Astrocyte (in vitro differentiated cells and primary cell): Measurements from ENCODE around the gene PHEX. TPM values are rescaled to one million over a fixed set of nuclear protein-coding genes. Genes with fewer than 3 reads are reported as not detected.

Experiments used
- DNase-seq: peaks from one replicate; pipeline ENCODE4 v3.0.0-alpha.2; 2010; ENCODE audit warnings: low read depth
- FAIRE-seq: peaks from 2 replicates; lab custom pipeline; 2011; peaks lifted over from hg19 to GRCh38; lab: Jason Lieb, UNC
- H2AFZ ChIP-seq: 2 replicates; pipeline ENCODE4 v1.6.0; 2012; ENCODE audit warnings: low read depth, low read length, inconsistent platforms
- H3K27ac ChIP-seq: 2 replicates; pipeline ENCODE4 v1.5.1; 2011; ENCODE audit warnings: low read depth, low read length, inconsistent platforms
- H3K27me3 ChIP-seq: 2 replicates; pipeline ENCODE4 v1.6.0; 2011; ENCODE audit warnings: low read length, inconsistent platforms; ENCODE audit not compliant: insufficient read depth
- H3K36me3 ChIP-seq: 2 replicates; pipeline ENCODE4 v1.5.1; 2011; ENCODE audit warnings: low read length, inconsistent platforms; ENCODE audit not compliant: insufficient read depth
- H3K4me1 ChIP-seq: 2 replicates; pipeline ENCODE4 v1.5.1; 2011; ENCODE audit warnings: low read length, inconsistent platforms; ENCODE audit not compliant: insufficient read depth
- H3K4me2 ChIP-seq: 2 replicates; pipeline ENCODE4 v1.6.0; 2012; ENCODE audit warnings: low read length, inconsistent platforms
- H3K4me3 ChIP-seq: 2 replicates; pipeline ENCODE4 v1.5.1; 2011; ENCODE audit warnings: low read depth, mild to moderate bottlenecking, low read length, inconsistent platforms; ENCODE audit not compliant: insufficient read depth
- H3K79me2 ChIP-seq: 2 replicates; pipeline ENCODE4 v1.6.0; 2012; ENCODE audit warnings: mild to moderate bottlenecking, low read length, inconsistent platforms; ENCODE audit not compliant: insufficient read depth
- H3K9ac ChIP-seq: 2 replicates; pipeline ENCODE4 v1.6.0; 2012; ENCODE audit warnings: mild to moderate bottlenecking, low read length, inconsistent platforms
- H3K9me3 ChIP-seq: 2 replicates; pipeline ENCODE4 v1.5.1; 2012; ENCODE audit warnings: low read depth, mild to moderate bottlenecking, low read length, inconsistent platforms; ENCODE audit not compliant: insufficient read depth
- H4K20me1 ChIP-seq: 2 replicates; pipeline ENCODE4 v1.6.0; 2012; ENCODE audit warnings: low read length, inconsistent platforms; ENCODE audit not compliant: insufficient read depth
- H3K27ac Mint-ChIP-seq: one replicate; pipeline ENCODE4 v1.8.0; 2021; ENCODE audit warnings: mild to moderate bottlenecking, mixed read lengths; ENCODE audit not compliant: unreplicated experiment
- H3K27me3 Mint-ChIP-seq: one replicate; pipeline ENCODE4 v1.8.0; 2021; ENCODE audit warnings: low read depth, mixed read lengths; ENCODE audit not compliant: unreplicated experiment
- H3K36me3 Mint-ChIP-seq: one replicate; pipeline ENCODE4 v1.8.0; 2021; ENCODE audit warnings: low read depth, mixed read lengths; ENCODE audit not compliant: unreplicated experiment
- H3K4me1 Mint-ChIP-seq: one replicate; pipeline ENCODE4 v1.8.0; 2021; ENCODE audit warnings: low read depth, mixed read lengths; ENCODE audit not compliant: unreplicated experiment
- H3K4me3 Mint-ChIP-seq: one replicate; pipeline ENCODE4 v1.8.0; 2021; ENCODE audit warnings: mild to moderate bottlenecking, moderate library complexity, mixed read lengths; ENCODE audit not compliant: unreplicated experiment
- H3K9me3 Mint-ChIP-seq: one replicate; pipeline ENCODE4 v1.8.0; 2021; ENCODE audit warnings: mild to moderate bottlenecking, mixed read lengths; ENCODE audit not compliant: unreplicated experiment
- EZH2 ChIP-seq: IDR thresholded peaks from 2 replicates; pipeline ENCODE4 v1.6.1; 2012; ENCODE audit warnings: mild to moderate bottlenecking, low read length, inconsistent platforms; ENCODE audit not compliant: insufficient read depth
- total RNA-seq: library from RNA; stranded (reverse); gene quantifications from 2 replicates; pipeline ENCODE4 v1.2.1, GENCODE V29; 2021
- TF ChIP-seq, protein P1 (sequence below): IDR thresholded peaks from 2 replicates; pipeline ENCODE4 v1.5.1; 2011; ENCODE audit warnings: low read depth, mild to moderate bottlenecking, inconsistent platforms, low read length, moderate library complexity; ENCODE audit not compliant: insufficient read depth

Gene PHEX
- total RNA-seq, 1 donor from 2014 or later: 0.36 TPM

DNA sequence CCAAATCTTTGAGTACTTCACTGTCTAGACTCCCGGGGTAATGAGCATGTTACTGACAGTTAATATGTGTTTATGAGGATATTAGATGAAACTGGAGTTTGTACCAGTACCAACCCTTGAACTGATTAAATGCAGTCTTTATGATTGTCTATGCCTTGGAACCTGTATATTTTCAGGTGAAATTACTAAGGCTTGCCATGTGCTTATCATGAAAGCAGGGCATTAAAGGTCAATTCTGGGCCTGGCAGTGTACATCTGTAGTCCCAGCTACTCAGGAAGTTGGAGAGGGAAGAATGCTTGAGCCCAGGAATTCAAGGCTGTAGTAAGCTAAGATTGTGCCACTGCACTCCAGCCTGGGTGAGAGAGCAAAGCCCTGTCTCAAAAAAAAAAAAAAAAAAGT lies 27.6 kb downstream of the PHEX start:
- Histone ChIP-seq H3K27ac (no peak overlapping the region), H3K4me3 (no peak overlapping the region), H3K4me2 (peak overlapping the region; percentile 55), H4K20me1 (no peaks in the 10 kb centered on the region), H3K79me2 (no peaks in the 10 kb centered on the region), H3K9me3 (no peaks in the 10 kb centered on the region), H3K36me3 (no peaks in the 10 kb centered on the region), H3K9ac (no peak overlapping the region), H3K4me1 (peaks cover 5% of the 10 kb centered on the region), H3K27me3 (no peaks in the 10 kb centered on the region), H2AFZ (no peak overlapping the region)
- no peak for TF ChIP-seq EZH2
- TF ChIP-seq, protein P1, sequence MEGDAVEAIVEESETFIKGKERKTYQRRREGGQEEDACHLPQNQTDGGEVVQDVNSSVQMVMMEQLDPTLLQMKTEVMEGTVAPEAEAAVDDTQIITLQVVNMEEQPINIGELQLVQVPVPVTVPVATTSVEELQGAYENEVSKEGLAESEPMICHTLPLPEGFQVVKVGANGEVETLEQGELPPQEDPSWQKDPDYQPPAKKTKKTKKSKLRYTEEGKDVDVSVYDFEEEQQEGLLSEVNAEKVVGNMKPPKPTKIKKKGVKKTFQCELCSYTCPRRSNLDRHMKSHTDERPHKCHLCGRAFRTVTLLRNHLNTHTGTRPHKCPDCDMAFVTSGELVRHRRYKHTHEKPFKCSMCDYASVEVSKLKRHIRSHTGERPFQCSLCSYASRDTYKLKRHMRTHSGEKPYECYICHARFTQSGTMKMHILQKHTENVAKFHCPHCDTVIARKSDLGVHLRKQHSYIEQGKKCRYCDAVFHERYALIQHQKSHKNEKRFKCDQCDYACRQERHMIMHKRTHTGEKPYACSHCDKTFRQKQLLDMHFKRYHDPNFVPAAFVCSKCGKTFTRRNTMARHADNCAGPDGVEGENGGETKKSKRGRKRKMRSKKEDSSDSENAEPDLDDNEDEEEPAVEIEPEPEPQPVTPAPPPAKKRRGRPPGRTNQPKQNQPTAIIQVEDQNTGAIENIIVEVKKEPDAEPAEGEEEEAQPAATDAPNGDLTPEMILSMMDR: no peak
- H3K27me3 Mint-ChIP-seq: no peaks in the 10 kb centered on the region
- no peak overlapping the region for H3K4me3 Mint-ChIP-seq
- peak; percentile 62 for FAIRE-seq
- no peak overlapping the region for H3K27ac Mint-ChIP-seq
- H3K4me1 Mint-ChIP-seq: peaks cover 18% of the 10 kb centered on the region
- no peak for DNase-seq
- H3K36me3 Mint-ChIP-seq: no peaks in the 10 kb centered on the region
- H3K9me3 Mint-ChIP-seq: no peaks in the 10 kb centered on the region

DNA sequence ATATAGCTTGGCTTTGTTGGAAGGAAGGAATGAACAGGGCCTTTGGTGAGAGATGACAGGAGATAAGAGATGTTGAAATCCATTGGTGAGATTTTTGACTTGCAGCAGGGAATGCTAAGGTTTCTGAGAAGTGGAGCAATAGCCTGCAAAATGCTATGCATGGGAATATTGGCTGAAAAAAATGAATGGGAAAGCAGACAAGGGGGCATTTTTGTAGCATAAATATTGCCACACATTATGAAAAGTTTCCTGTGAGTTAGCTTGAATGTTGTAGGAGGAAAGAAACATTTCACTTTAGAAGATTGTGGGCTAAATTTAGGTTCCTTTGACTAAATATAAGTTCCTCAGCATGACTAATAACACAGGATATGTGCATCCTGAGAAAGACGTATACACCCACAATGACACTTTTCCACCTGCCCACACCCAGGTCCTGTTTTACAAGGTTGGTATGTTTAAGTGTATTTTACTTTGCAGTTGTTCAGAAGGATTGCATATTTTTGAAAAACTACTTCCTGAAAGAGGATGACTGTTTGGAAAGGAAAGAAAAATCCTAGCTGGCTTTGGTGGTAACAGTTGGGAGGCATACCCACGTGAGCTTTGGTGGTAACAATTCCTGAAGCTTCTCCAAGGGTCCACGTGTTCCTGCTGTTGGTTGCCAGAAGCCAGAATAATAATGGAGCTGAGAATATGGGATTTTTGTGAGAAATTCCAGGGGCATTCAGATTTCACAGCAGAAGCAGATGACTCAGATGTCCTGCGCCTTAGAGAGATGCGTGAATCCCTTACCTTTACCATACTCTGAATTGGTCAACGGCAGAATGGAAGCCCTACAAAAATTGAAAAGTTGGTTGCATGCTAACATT lies 28.5 kb downstream of the PHEX start:
- H3K36me3 Mint-ChIP-seq: no peaks in the 10 kb centered on the region
- H3K4me3 Mint-ChIP-seq: no peak overlapping the region
- Histone ChIP-seq H2AFZ (no peak overlapping the region), H3K9me3 (no peaks in the 10 kb centered on the region), H3K79me2 (no peaks in the 10 kb centered on the region), H4K20me1 (no peaks in the 10 kb centered on the region), H3K4me1 (peaks cover 5% of the 10 kb centered on the region), H3K36me3 (no peaks in the 10 kb centered on the region), H3K27ac (no peak overlapping the region), H3K27me3 (no peaks in the 10 kb centered on the region), H3K4me3 (no peak overlapping the region), H3K9ac (no peak overlapping the region), H3K4me2 (peak overlapping the region; percentile 55)
- no peaks in the 10 kb centered on the region for H3K9me3 Mint-ChIP-seq
- TF ChIP-seq, protein P1: no peak
- no peak for TF ChIP-seq EZH2
- peak overlapping the region; percentile 30 for H3K27ac Mint-ChIP-seq
- no peaks in the 10 kb centered on the region for H3K27me3 Mint-ChIP-seq
- H3K4me1 Mint-ChIP-seq: peaks cover 18% of the 10 kb centered on the region
- DNase-seq: peak; percentile 33
- peak; percentile 96 for FAIRE-seq

DNA sequence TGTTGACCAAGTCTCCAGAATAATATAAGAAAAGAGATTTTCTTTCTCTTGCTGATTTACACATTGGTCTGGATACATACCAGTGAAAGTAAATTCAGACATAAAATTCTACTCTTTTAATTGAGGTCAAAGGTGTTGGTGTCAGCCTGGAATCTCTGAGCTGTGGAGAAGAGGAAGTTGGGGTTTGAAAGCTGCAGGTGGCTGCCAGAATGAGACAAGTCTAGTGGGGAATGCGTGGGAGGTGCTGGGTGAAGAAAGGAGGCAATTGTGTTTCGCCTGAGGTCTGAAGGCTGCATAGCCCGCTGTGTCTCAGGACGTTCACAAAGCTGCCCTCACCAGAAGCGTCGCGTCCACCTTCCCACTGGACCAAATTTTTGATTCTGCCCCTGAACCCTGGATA lies 31.2 kb downstream of the PHEX start:
- Histone ChIP-seq H3K27ac (no peak overlapping the region), H3K4me1 (peaks cover 5% of the 10 kb centered on the region), H3K36me3 (no peaks in the 10 kb centered on the region), H3K9ac (no peak overlapping the region), H3K9me3 (no peaks in the 10 kb centered on the region), H4K20me1 (no peaks in the 10 kb centered on the region), H3K79me2 (no peaks in the 10 kb centered on the region), H2AFZ (no peak overlapping the region), H3K4me2 (no peak overlapping the region), H3K4me3 (no peak overlapping the region), H3K27me3 (no peaks in the 10 kb centered on the region)
- Mint-ChIP-seq H3K4me1 (peaks cover 18% of the 10 kb centered on the region), H3K27ac (no peak overlapping the region), H3K9me3 (no peaks in the 10 kb centered on the region), H3K36me3 (no peaks in the 10 kb centered on the region), H3K4me3 (no peak overlapping the region), H3K27me3 (no peaks in the 10 kb centered on the region)
- no peak for FAIRE-seq
- peak; percentile 8 for DNase-seq
- TF ChIP-seq, protein P1: no peak
- TF ChIP-seq EZH2: no peak
